Uterus (tissue), 4 donors: Measurements from ENCODE around the gene TACR2. TPM values are rescaled to one million over a fixed set of nuclear protein-coding genes. Genes with fewer than 3 reads are reported as not detected.

ENCODE experiments used
- DNase-seq, 2 donors: peaks; one replicate each; pipeline ENCODE4 v3.0.0-alpha.2; 2019 to 2020
- H3K27ac ChIP-seq, 2 donors: fragments of 200-600 bp; sonication (generic); 1 replicate in 1 of 2; 2 replicates in 1 of 2; pipeline ENCODE4 v1.5.1; 2016 to 2018
- H3K27me3 ChIP-seq, 2 donors: fragments of 200-600 bp; sonication (generic); one replicate each; pipeline ENCODE4 v1.5.1; 2018 to 2019; ENCODE audit warnings: control low read depth in 1 of 2
- H3K36me3 ChIP-seq, 2 donors: fragments of 200-600 bp; sonication (generic); one replicate each; pipeline ENCODE4 v1.5.1; 2019; ENCODE audit warnings: control low read depth in 1 of 2
- H3K4me1 ChIP-seq, 2 donors: fragments of 200-600 bp; sonication (generic); one replicate each; pipeline ENCODE4 v1.5.1; 2018 to 2019; ENCODE audit warnings: control low read depth in 1 of 2
- H3K4me3 ChIP-seq, 2 donors: fragments of 200-600 bp; sonication (generic); 1 replicate in 1 of 2; 2 replicates in 1 of 2; pipeline ENCODE4 v1.5.1; 2018 to 2019; ENCODE audit warnings: mild to moderate bottlenecking in 1 of 2
- H3K9me3 ChIP-seq, 2 donors: fragments of 200-600 bp; sonication (generic); one replicate each; pipeline ENCODE4 v1.5.1; 2019; ENCODE audit warnings: control low read depth in 1 of 2
- POLR2A ChIP-seq, 2 donors: fragments of 450-650 bp; IDR thresholded peaks; one replicate each; pipeline ENCODE4 v1.6.1; 2016; ENCODE audit warnings: antibody characterized with exemption in 2 of 2, mild to moderate bottlenecking in 1 of 2, moderate library complexity in 1 of 2
- intact Hi-C: fragments of 100-400 bp; cut with DNase I; formaldehyde crosslinking; loops from one replicate; pipeline ENCODE4 v1.15.1; 2023; ENCODE audit warnings: low total_unique reads
- total RNA-seq, 4 donors: library from RNA; depleted of rRNA in 3 of 4; stranded (reverse); fragments of >200 nt in 3 of 4; gene quantifications; one replicate each; pipeline versions ENCODE4 v1.1.0 to v1.2.4, GENCODE V29; 2014 to 2023
- TF ChIP-seq, protein P1 (sequence below), 4 experiments: fragments of 200-600 bp in 2 of 4; fragments of 450-650 bp in 2 of 4; sonication (generic) in 2 of 4; IDR thresholded peaks; one replicate each; pipeline ENCODE4 v1.5.1; 2016 to 2019; ENCODE audit warnings: antibody characterized with exemption in 4 of 4, mild to moderate bottlenecking in 2 of 4, moderate library complexity in 1 of 4
- donor health status: DM: yes; HTN: yes; CAD: no.

The TACR2 gene
- total RNA-seq, 4 donors from 2014 or later: 0.28 to 35.0 (median 13.8) TPM

DNA sequence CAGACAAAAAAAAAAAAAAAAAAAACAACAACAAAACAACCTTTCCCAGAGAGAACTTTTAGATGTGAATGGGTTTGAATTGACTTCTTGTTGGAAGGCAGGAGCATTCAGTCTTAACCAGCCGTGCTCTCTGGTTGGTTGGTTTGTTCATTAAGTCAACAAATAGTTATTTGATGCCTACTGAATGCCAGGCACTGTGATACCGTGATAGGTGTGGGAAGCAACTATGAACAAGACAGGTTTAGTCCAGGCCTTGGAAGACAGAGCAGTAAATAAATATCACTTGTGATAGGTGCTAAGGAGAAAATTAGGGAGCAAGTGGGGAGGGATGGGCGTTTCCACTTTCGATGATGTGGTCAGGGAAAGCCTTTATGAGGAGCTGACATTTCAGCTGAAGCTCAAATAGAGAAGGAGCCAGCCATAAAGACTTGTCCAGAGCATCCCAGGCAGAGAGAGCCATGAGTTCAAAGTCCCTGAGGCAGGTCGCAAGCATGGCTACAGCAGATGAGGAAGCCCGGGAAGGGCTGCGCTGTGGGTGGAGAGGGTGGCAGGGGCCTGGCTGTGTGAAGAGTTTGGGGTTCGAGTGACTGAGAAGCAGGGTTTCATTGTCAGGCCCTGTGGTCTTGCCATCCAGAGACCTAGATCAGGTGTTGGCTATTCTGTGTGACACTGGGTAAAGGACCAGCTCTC is 42.5 kb upstream of the TACR2 start:
- Histone ChIP-seq H3K9me3 (no peaks in the 10 kb centered on the region), H3K27ac (peak overlapping the region; percentile 52 to 71), H3K4me3 (no peak overlapping the region), H3K27me3 (no peaks in the 10 kb centered on the region), H3K4me1 (peaks cover 0 to 3% of the 10 kb centered on the region in 2 donors), H3K36me3 (no peaks in the 10 kb centered on the region)
- DNase-seq: no peak
- TF ChIP-seq POLR2A (IDR thresholded peaks at IDR 0.05): no peak
- TF ChIP-seq, protein P1, sequence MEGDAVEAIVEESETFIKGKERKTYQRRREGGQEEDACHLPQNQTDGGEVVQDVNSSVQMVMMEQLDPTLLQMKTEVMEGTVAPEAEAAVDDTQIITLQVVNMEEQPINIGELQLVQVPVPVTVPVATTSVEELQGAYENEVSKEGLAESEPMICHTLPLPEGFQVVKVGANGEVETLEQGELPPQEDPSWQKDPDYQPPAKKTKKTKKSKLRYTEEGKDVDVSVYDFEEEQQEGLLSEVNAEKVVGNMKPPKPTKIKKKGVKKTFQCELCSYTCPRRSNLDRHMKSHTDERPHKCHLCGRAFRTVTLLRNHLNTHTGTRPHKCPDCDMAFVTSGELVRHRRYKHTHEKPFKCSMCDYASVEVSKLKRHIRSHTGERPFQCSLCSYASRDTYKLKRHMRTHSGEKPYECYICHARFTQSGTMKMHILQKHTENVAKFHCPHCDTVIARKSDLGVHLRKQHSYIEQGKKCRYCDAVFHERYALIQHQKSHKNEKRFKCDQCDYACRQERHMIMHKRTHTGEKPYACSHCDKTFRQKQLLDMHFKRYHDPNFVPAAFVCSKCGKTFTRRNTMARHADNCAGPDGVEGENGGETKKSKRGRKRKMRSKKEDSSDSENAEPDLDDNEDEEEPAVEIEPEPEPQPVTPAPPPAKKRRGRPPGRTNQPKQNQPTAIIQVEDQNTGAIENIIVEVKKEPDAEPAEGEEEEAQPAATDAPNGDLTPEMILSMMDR (IDR thresholded peaks at IDR 0.05): no peak
- intact Hi-C loops: no loop called here

DNA sequence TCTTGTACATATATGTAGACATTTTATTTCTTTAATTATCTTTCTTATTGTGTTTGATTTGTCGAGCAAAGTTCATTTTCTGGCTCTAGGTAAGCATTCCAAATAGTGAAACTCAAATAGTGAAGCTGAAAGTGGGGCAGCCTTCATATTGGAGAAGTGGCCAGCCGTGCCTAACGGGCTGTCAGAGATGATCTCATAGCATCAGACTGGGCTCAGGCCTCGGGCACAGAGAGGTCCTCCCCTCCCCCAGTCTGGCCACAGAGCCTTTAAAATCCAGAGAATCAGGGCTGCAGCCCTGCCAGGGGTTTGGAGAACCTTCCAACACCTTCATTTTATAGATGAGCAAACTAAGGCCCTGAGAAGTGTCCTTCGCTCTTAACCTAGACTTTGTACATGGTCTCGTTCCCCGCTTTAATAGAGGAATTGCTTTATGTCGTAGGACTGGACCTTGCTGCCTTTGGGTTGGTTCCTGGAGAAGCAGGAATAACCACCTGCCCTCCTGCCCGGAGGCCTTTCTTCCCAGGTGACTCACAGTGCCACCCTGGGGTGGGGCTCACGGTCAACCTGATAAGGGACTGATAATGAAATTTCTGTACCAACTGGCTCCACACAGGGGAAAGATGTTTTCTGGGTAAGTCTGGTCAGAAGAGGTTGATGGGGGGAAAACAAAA is 41.8 kb upstream of the TACR2 start:
- no peaks in the 10 kb centered on the region for H3K4me1 ChIP-seq
- no peak overlapping the region for H3K4me3 ChIP-seq
- TF ChIP-seq POLR2A (IDR thresholded peaks at IDR 0.05): no peak
- TF ChIP-seq, protein P1 (IDR thresholded peaks at IDR 0.05): no peak
- H3K27me3 ChIP-seq: no peaks in the 10 kb centered on the region
- no peaks in the 10 kb centered on the region for H3K9me3 ChIP-seq
- H3K36me3 ChIP-seq: no peaks in the 10 kb centered on the region
- peak overlapping the region; percentile 52 to 71 for H3K27ac ChIP-seq
- intact Hi-C loops: no loop called here
- peak in 1 of 2 donors; percentile 54 for DNase-seq

DNA sequence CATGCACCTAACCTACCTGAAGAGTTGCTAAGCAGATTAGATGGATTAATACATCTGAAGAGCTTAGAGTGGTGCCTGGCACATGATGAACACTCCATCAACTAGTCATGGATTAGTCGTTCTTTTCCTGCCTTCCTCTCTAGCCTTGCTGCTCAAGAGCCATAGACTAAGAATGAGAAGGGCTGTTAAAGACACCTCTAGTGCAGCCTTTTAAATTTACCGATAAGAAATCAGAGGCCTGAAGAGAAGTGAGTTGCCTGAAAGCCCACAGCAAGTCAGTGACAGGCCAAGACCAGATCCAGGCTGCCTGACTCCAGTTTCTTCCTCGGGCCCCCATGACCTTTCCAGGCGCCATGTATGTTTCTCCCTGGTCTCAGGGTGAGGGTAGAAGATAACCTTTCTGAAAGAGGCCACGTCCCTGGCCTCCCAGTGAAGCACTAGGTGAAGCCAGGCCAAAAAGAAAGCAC is 41.1 kb upstream of the TACR2 start:
- Histone ChIP-seq H3K27ac (peak overlapping the region; percentile 52 to 71), H3K36me3 (no peaks in the 10 kb centered on the region), H3K9me3 (no peaks in the 10 kb centered on the region), H3K27me3 (no peaks in the 10 kb centered on the region), H3K4me1 (no peaks in the 10 kb centered on the region), H3K4me3 (no peak overlapping the region)
- TF ChIP-seq, protein P1 (IDR thresholded peaks at IDR 0.05): no peak
- TF ChIP-seq POLR2A (IDR thresholded peaks at IDR 0.05): no peak
- no peak for DNase-seq
- intact Hi-C loops: no loop called here

DNA sequence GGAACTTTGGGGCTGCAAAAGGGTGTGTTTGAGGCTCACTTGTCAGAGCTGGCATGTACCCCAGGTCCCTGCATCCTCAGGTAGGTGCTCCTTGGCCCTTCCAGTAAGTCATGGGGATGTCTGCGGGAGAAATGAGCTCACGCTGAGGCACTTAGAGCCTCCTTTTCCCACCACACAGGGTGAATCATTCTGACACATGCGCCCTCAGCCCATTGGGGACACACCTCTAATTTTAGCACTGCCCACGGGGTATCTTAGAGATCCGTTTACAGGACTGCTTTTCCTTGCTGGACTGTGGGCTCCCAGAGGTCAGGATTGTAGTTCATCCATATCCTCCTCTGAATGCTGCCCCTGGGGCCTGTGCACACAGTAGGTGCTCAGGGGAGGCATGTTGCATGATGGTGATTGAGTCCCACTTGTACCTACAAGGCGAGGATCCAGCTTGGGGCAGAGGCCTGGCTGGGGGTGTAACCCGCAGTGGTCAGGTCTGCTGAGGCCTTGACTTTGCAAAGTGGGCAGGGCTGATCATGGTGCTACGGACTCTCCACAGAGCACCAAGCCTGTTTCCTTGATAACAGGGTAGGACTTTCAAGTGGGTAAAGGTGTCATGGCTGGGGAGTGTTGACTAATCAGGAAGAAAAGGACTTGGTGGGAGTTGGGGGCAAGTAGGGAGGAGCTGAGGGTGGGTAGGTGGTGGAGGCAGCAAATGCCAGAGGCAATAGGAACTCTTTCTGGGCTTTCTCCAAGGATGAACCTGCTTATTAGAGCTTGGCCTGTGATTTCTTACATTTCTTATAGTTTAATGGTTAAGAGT is 40.4 kb upstream of the TACR2 start:
- TF ChIP-seq POLR2A (IDR thresholded peaks at IDR 0.05): no peak
- TF ChIP-seq, protein P1 (IDR thresholded peaks at IDR 0.05): no peak
- Histone ChIP-seq H3K4me3 (no peak overlapping the region), H3K27ac (peak overlapping the region; percentile 52 to 71), H3K9me3 (no peaks in the 10 kb centered on the region), H3K36me3 (no peaks in the 10 kb centered on the region), H3K27me3 (no peaks in the 10 kb centered on the region), H3K4me1 (no peaks in the 10 kb centered on the region)
- intact Hi-C loops: no loop called here
- no peak for DNase-seq
